Stimulated activated CD4-positive, alpha-beta T cell treated with anti-CD3 and anti-CD28 coated beads, Interleukin-12 subunit alpha, Interleukin-12 subunit beta, amount 100 ng/mL, for 4 hours (primary cell): ENCODE data around the gene P2RX6.
"Not testable (repeated sequence)": the region's sequence is repeated elsewhere in the genome, so short reads cannot be mapped to it uniquely, and the experiment has no call there.

Experiments used
- DNase-seq: peaks from one replicate; pipeline ENCODE4 v3.0.0-alpha.2; 2020

The P2RX6 gene

GRCh38 chr22:21033895-21034294, 18.9 kb downstream of the P2RX6 start:
- DNase-seq = no peak

DNA sequence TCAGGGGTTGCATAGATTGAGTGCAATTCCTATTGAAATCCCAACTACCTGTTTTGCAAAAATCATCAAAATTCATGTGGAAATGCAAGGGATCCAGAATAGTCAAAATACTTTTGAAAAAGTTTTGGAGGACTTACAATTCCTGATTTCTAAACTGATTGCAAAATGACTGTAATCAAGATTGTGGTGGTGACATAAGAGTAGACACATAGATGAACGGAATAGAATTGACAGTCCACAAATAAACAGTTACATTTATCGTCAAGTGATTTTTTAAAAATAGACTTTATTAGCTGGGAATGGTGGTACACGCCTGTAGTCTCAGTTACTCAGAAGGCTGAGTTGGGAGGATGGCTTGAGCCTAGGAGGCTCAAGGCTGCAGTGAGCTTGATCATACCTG, 20.0 kb downstream of the P2RX6 start:
- no peak for DNase-seq

DNA sequence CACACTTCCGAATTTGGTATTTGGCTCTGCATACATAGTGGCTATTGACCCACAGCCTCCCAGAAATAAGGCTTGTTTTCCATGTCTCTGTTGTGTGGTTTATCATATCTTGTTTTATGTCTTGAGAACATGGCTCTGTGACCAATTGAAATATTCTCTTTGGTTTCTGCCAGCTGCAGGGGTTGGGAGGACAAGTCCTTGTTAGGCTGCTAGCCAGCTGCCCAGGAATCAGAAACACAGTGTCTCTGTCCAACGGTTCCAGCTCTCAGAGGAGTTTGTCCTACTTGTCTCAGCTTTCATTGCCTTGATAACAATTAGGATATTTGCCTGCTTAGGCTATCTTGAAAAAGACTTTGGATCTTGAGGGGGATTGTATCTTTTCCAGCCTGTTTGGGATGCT, 23.4 kb downstream of the P2RX6 start:
- no peak for DNase-seq

DNA sequence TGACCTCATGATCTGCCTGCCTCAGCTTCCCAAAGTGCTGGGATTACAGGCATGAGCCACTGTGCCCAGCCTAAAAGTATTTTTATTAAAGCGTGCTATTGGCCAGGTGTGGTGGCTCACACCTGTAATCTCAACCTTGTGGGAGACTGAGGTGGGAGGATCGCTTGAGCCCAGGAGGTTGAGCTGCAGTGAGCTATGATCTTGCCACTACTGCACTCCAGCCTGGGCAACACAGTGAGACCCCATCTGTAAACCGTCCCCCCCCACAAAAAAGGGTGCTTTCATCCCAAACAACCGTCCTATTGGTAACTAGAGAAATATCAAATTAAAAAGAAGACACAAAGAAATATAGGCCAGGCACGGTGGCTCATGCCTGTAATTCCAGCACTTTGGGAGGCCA, 24.2 kb downstream of the P2RX6 start:
- DNase-seq = not testable (repeated sequence)

GRCh38 chr22:21041937-21042336, 27.0 kb downstream of the P2RX6 start:
- no peak for DNase-seq

DNA sequence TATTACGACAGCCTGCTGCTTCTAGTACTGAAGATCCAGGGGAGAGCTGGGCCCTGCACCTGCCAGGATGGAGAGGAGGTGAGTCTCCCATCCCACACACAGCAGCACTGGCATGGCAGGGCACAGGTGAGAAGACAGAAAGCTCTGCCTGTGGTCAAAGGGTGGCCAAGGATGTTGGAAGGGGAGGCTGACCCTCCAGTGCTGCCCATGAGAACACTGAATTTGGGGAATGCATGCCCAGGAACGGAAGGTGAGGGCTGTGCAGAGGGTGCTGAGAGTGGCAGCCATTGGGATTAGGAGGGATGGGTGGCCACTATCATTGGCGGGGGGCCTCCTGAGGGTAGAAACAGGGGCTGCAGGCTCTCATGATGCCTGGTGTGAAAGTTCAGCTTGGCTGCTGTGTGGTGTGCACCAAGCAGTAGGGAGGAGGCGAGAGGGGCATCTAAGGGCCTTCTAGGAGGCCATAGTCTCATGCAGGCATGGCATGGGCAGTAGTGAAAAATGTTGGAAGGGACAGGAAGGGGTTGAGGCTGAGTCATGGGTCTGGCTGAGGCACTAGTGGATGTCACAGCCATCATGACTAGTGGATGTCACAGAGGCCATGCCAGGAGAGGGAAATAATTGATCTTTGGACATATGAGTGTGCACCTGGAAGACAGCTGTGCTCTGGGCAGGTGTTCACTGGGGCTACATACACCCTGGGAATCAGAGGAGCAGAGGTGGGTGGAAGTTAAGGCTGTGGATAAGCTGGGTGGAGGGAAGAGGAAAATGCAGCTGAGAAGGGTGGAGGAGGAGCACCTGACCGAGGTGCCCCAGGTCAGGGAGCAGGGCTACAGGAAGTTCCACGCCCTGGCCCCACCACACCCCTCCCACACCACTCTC, 28.3 kb downstream of the P2RX6 start:
- DNase-seq = no peak

- DNase-seq = no peak
Observed at GRCh38 chr22:21043860-21044535, 29.0 kb downstream of the P2RX6 start.

DNA sequence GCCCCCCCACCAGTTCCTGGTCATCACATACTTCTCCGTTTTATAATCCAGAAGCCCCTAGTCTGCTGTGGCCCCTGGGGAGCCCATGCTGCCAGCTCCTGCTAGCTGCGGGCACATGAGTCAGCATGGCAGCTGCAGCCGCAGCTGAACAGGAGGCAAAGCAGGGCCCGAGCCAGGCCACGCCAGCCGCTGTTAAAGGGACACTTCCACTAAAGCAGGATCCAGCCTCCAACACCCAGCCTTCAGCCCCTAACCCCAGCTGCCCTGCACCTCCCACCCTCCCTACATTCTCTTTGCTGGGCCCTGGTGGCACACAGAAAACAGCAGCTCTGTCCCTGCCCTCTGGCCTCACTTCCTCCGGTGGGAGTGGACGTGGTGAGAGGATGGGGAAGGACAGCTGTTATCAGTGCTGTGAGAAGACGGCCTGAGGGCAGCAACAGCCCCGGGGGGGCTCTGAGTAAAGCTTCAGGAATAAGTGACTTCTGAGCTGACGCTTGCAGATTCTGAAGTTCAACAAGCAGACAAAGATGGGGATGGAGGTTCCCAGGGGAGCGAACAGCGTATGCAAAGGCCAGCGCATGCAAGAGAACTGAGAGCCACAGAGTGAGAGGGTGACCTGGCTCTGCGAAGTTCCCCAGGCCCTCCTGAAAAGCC, 30.1 kb downstream of the P2RX6 start:
- DNase-seq = no peak

DNA sequence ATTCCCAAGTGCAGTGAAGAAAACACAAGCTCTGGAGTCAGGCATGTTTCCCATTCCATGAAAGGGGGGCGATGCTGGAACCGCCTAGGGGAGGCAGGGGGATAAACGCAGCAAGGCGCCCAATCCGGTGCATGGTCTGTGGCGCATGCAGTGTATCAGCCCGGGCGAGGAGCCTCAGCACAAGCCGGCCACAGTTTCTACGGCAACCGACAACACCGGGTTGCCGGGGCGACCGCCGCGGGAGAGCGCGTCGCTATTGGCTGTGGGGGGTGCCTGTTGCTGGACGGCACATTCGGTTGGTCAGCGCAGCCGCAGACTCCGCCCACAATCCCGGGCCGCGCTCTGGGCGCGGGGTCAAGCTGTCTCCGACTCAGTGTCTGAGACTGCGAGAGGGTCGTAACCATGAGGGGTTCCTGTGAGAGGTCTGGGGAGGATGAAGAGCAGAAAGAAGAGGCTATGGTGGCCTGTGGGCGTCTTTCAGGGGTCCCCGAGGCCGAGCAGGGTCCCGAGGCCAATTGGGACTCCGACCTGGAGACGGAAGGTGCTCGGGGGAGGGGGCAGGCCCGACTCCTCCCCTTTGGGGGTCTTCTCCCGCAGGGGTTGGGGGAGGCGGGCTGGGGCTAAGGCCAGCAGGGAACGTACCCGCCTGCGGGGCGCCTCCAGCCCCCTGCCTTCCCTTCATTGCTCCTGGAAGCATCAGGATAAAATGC, 30.8 kb downstream of the P2RX6 start, which contains the start of gene LRRC74B:
Gene LRRC74B (plus strand): TSS at position 362 of the 710 bp plus-strand sequence. CDS start 41 bp downstream, at position 403.
- DNase-seq = peak; percentile 57

DNA sequence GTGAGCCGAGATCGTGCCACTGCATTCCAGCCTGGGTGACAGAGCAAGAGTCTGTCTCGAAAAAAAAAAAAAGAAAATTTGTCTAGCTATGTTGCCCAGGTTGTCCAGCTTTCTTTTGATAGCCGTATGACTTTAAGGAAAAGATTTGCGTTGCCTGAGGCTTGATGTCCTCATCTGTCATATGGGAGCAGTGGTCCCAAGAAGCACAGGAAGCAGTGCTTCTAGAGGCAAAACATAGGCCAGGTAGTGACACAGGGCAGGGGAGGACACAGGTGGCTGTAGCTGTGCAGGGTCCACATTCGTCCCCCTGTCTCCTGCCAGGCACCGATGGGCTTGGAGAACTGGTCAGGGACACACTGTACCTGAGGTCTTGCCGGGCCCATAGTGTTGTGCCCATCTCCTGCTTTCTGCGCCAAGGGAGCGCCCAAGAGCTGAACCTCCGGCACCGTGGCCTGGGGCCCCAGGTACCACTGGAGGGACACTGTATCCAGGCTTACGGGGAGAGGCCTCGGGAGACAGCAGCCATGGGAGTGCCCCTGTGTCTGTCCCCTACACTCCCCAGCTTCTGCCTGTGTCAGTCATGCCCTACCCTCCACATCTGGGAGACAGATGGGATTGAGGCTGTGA, 32.2 kb downstream of the P2RX6 start:
- no peak for DNase-seq

- DNase-seq = no peak
Observed at GRCh38 chr22:21047730-21048129, 32.8 kb downstream of the P2RX6 start.

- DNase-seq = not testable (repeated sequence)
Observed at GRCh38 chr22:21048448-21048847, 33.5 kb downstream of the P2RX6 start.

DNA sequence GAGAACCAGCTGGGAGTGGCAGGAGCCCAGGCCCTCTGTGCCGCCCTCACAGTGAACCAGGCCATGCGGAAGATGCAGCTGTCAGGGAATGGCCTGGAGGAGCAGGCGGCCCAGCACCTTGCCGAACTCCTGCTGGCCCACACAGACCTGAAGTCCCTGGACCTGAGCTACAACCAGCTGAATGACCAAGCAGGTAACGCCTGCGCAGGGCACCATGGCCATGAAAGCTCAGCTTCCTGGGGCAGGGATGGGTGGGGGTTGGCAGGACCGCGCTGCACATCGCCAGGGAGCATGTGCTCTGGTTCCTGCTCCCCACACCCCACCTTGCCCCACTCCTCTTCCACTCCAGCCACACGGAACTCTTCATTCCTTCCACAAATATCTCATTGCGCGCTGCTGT, 34.0 kb downstream of the P2RX6 start:
- not testable (repeated sequence) for DNase-seq

GRCh38 chr22:21051145-21051830, 36.3 kb downstream of the P2RX6 start:
- DNase-seq = no peak

- DNase-seq = no peak
Observed at GRCh38 chr22:21051831-21052400, 37.0 kb downstream of the P2RX6 start.

DNA sequence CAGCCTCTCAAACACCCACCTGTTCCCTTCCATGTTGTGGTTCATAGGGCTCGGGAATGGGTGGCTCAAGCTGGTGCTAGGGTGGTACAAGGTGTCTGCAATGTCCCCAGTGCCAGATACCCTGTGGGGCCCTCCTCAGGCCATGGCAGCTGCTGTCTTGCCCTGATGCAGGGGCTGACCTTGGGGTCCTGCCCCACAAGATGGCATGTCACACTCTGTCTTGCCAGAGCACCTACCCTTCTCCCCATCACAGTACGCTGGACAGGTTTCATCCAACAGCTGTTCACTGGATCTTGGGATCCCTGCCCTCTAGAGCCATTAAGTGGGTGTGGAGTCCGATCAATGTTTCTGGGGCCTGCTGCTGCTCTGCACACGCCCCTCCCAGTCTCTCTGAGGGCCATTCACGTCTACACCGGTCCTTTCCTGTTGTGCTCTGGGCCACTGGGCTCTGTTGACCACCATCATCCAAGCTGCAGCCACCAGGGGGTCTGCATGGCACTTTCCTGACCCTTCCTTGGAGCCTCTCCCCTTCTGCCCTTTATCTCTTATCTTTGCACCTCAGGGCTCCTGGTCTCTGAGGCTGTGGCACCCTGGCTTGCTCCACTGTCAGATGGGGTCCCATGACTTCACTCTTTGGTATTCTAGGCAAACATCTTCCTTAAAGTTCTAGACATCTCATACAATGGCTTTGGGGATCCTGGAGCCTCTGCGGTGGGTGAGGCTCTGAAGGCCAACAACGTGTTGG, 37.9 kb downstream of the P2RX6 start:
- DNase-seq = no peak

DNA sequence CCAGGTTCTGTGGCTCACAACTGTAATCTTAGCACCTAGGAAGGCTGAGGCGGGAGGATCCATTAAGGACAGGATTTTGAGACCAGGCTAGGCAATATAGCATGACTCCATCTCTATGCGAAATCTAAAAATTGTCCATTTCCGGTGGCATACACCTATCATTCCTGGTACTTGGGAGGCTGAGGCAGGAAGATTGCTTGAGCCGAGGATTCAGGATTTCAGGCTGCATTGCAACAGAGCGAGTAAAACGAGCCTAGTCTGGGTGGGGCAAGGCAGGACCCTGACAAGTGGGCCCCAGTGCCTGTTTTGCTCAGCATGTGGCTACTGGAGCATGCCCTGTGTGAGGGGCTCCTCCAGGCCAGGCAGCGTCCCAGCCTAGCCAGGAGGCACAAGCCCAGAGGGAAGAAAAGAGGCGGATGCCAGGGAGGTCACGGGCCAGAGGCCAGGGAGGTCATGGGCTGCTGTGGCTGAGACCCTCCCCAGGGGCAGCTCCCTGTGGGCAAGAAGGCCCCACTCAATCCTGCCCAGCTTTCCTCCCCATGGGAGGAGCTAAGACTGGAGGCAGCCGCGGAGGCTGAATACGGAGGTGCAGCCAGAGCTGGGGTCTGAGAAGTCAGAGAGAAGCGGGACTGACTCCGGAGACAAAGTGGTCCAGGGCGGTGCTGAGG, 39.2 kb downstream of the P2RX6 start:
- DNase-seq = no peak

- no peak for DNase-seq
Observed at GRCh38 chr22:21054714-21055563, 40.0 kb downstream of the P2RX6 start.

DNA sequence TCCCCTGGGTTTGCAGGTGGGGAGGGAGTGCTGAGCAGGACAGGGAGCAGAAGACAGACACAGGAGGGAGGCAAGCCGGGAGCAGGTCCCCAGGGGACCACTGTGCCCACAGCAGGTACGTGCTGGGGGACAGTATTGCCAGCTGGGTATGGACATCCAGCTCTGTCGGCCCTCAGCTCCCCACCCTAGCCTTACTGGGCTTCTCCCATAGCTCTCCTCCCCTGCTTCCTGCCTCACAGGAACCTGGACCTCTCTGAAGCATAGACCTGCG, 40.5 kb downstream of the P2RX6 start:
- no peak for DNase-seq
